ENCODE results near the gene HNF4A. TPM values are rescaled to one million over a fixed set of nuclear protein-coding genes. Genes with fewer than 3 reads are reported as not detected.

Gene HNF4A
- total RNA-seq, 1 donor, result not detected

- no peak overlapping the region for H3K4me3 ChIP-seq (ENCODE audit: low read depth, low read length)
- DNase-seq (ENCODE audit: low read depth), result no peak
- TF ChIP-seq, protein P1, sequence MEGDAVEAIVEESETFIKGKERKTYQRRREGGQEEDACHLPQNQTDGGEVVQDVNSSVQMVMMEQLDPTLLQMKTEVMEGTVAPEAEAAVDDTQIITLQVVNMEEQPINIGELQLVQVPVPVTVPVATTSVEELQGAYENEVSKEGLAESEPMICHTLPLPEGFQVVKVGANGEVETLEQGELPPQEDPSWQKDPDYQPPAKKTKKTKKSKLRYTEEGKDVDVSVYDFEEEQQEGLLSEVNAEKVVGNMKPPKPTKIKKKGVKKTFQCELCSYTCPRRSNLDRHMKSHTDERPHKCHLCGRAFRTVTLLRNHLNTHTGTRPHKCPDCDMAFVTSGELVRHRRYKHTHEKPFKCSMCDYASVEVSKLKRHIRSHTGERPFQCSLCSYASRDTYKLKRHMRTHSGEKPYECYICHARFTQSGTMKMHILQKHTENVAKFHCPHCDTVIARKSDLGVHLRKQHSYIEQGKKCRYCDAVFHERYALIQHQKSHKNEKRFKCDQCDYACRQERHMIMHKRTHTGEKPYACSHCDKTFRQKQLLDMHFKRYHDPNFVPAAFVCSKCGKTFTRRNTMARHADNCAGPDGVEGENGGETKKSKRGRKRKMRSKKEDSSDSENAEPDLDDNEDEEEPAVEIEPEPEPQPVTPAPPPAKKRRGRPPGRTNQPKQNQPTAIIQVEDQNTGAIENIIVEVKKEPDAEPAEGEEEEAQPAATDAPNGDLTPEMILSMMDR (IDR thresholded peaks at IDR 0.05; ENCODE audit: insufficient read depth, low read depth, low read length), result no peak
Measured at GRCh38 chr20:44334709-44335108, 20.8 kb upstream of the HNF4A start.

DNA sequence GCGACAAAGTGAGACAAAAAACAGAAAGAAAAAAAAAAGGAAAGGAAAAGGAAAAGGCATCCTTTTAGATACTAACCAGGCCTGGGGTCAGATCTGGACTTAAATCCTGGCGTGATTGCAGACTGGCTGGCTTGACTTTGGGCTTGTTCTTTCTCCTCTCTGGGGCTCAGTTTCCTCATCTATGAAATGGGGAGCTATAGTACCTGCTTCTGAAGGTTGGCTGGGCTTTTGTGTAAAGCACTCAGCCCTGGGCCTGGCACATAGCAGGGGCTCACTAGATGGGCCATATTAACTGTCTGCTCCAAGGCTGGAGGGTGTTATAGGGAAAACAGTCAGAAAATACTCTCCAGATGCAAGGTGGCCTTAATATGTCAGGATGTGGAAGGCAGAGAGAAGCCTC lies 19.8 kb upstream of the HNF4A start:
- TF ChIP-seq, protein P1 (IDR thresholded peaks at IDR 0.05; ENCODE audit: insufficient read depth, low read depth, low read length), result no peak

GRCh38 chr20:44336086-44336485 lies 19.4 kb upstream of the HNF4A start:
- no peak overlapping the region for H3K4me3 ChIP-seq (ENCODE audit: low read depth, low read length)
- TF ChIP-seq, protein P1 (IDR thresholded peaks at IDR 0.05; ENCODE audit: insufficient read depth, low read depth, low read length), result no peak
- no peak for DNase-seq (ENCODE audit: low read depth)

More for the DNA sequence above, 19.8 kb upstream of the HNF4A start:
- no peak for DNase-seq (ENCODE audit: low read depth)
- H3K4me3 ChIP-seq (ENCODE audit: low read depth, low read length), result no peak overlapping the region

DNA sequence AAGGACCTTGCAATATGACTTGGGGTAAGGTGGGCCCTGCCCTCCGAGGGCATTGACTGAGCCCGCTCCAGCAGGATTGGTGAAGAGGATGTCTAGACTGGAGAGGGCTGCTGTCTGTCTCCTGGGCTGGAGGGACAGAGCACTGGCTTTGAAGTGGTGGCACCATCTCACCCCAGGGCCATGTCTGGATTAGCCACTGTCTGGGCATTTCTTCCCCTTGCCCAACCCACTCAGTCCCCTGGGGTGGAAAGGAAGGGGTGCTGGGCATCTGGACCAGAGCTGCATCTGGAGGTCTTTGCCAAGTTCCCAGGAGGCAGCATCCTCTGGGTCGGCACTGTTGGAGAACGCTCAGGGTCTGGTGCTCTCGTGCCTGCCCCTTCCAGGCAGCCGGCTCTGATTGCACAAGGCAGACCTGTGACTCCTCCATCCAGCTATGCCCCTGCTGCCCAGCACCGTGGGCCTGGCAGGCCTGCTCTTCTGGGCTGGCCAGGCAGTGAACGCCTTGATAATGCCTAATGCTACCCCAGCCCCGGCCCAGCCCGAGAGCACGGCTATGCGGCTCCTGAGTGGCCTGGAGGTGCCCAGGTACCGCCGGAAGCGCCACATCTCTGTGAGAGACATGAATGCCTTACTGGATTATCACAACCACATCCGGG lies 18.6 kb upstream of the HNF4A start, which contains the start of gene R3HDML:
R3HDML (plus strand) TSS at position 319 of the 656 bp plus-strand sequence; CDS start at position 434, 115 bp downstream.
- TF ChIP-seq, protein P1 (IDR thresholded peaks at IDR 0.05; ENCODE audit: insufficient read depth, low read depth, low read length), result no peak
- DNase-seq (ENCODE audit: low read depth), result no peak
- no peak within 1 kb of the TSS for H3K4me3 ChIP-seq (ENCODE audit: low read depth, low read length)

DNA sequence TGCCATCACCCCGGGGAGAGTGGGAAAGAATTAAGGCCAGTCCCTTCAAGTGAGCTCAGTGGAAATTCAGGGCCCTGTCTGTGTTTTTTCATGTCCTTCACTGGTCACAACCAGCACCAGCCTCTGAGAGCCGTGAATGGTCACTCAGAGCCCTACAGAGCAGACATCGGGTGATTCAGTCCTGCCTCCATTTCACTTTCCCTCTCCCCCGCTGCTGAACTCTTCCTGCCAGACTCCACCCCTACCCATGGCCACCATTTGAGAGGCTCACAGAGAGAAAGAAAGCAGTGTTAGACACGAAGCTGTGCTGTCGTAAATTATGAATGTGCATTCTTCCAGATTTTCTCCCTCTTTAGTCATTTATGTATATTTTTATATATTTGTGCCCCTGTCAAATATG lies 13.3 kb upstream of the HNF4A start:
- H3K4me3 ChIP-seq (ENCODE audit: low read depth, low read length), result no peak overlapping the region
- peak; percentile 2 for DNase-seq (ENCODE audit: low read depth)
- TF ChIP-seq, protein P1 (IDR thresholded peaks at IDR 0.05; ENCODE audit: insufficient read depth, low read depth, low read length), result no peak

GRCh38 chr20:44343162-44343675 lies 12.3 kb upstream of the HNF4A start:
- TF ChIP-seq, protein P1 (IDR thresholded peaks at IDR 0.05; ENCODE audit: insufficient read depth, low read depth, low read length), result no peak
- DNase-seq (ENCODE audit: low read depth), result no peak
- no peak overlapping the region for H3K4me3 ChIP-seq (ENCODE audit: low read depth, low read length)
